ENCODE results near the gene KDR.

The KDR gene

GRCh38 chr4:55074386-55074785 is 51.0 kb downstream of the KDR start:
- Histone ChIP-seq H3K9me3 (ENCODE audit: low read length) (no peaks in the 10 kb centered on the region), H3K27ac (ENCODE audit: low read depth, low read length, poor library complexity, severe bottlenecking) (no peak overlapping the region), H4K20me1 (ENCODE audit: insufficient read depth, low read length) (no peaks in the 10 kb centered on the region), H3K4me3 (ENCODE audit: low read depth, low read length, poor library complexity, severe bottlenecking) (no peak overlapping the region), H2AFZ (ENCODE audit: low read length) (no peak overlapping the region), H3F3A (ENCODE audit: insufficient read depth, low read length) (no peaks in the 10 kb centered on the region), H3K4me2 (ENCODE audit: low read length) (no peak overlapping the region), H3K36me3 (ENCODE audit: insufficient read depth, low read length) (no peaks in the 10 kb centered on the region), H3K9ac (ENCODE audit: low read length) (no peak overlapping the region), H3K9me2 (ENCODE audit: low read depth, low read length) (no peaks in the 10 kb centered on the region), H3K27me3 (ENCODE audit: insufficient read depth, low read length) (no peaks in the 10 kb centered on the region), H3K4me1 (ENCODE audit: insufficient read depth, low read length, severe bottlenecking) (no peaks in the 10 kb centered on the region), H3K79me2 (ENCODE audit: insufficient read depth, low read length) (no peaks in the 10 kb centered on the region)
- no peak for TF ChIP-seq CTCF (IDR thresholded peaks at IDR 0.05; ENCODE audit: low read length)
- no peak for TF ChIP-seq EZH2 (IDR thresholded peaks at IDR 0.05; ENCODE audit: borderline replicate concordance, low read length)

GRCh38 chr4:55071951-55072350 is 53.4 kb downstream of the KDR start:
- Histone ChIP-seq H3K4me1 (ENCODE audit: insufficient read depth, low read length, severe bottlenecking) (no peaks in the 10 kb centered on the region), H3K9me3 (ENCODE audit: low read length) (no peaks in the 10 kb centered on the region), H3K9me2 (ENCODE audit: low read depth, low read length) (no peaks in the 10 kb centered on the region), H3K27me3 (ENCODE audit: insufficient read depth, low read length) (no peaks in the 10 kb centered on the region), H3F3A (ENCODE audit: insufficient read depth, low read length) (no peaks in the 10 kb centered on the region), H3K79me2 (ENCODE audit: insufficient read depth, low read length) (no peaks in the 10 kb centered on the region), H2AFZ (ENCODE audit: low read length) (no peak overlapping the region), H3K27ac (ENCODE audit: low read depth, low read length, poor library complexity, severe bottlenecking) (no peak overlapping the region), H3K36me3 (ENCODE audit: insufficient read depth, low read length) (no peaks in the 10 kb centered on the region), H3K4me2 (ENCODE audit: low read length) (no peak overlapping the region), H3K9ac (ENCODE audit: low read length) (no peak overlapping the region), H3K4me3 (ENCODE audit: low read depth, low read length, poor library complexity, severe bottlenecking) (no peak overlapping the region), H4K20me1 (ENCODE audit: insufficient read depth, low read length) (no peaks in the 10 kb centered on the region)
- no peak for TF ChIP-seq EZH2 (IDR thresholded peaks at IDR 0.05; ENCODE audit: borderline replicate concordance, low read length)
- TF ChIP-seq CTCF (IDR thresholded peaks at IDR 0.05; ENCODE audit: low read length), result no peak

GRCh38 chr4:55069248-55069647 is 56.1 kb downstream of the KDR start:
- no peaks in the 10 kb centered on the region for H3K36me3 ChIP-seq (ENCODE audit: insufficient read depth, low read length)

More at GRCh38 chr4:55069248-55069647, 56.1 kb downstream of the KDR start:
- H3K4me1 ChIP-seq (ENCODE audit: insufficient read depth, low read length, severe bottlenecking), result no peaks in the 10 kb centered on the region
- H2AFZ ChIP-seq (ENCODE audit: low read length), result no peak overlapping the region
- H3K4me3 ChIP-seq (ENCODE audit: low read depth, low read length, poor library complexity, severe bottlenecking), result no peak overlapping the region
- TF ChIP-seq CTCF (IDR thresholded peaks at IDR 0.05; ENCODE audit: low read length) (no peak), EZH2 (IDR thresholded peaks at IDR 0.05; ENCODE audit: borderline replicate concordance, low read length) (no peak)
- H3K27ac ChIP-seq (ENCODE audit: low read depth, low read length, poor library complexity, severe bottlenecking), result no peak overlapping the region
- H3K9me3 ChIP-seq (ENCODE audit: low read length), result no peaks in the 10 kb centered on the region
- H3K9me2 ChIP-seq (ENCODE audit: low read depth, low read length), result no peaks in the 10 kb centered on the region
- H4K20me1 ChIP-seq (ENCODE audit: insufficient read depth, low read length), result no peaks in the 10 kb centered on the region
- H3K4me2 ChIP-seq (ENCODE audit: low read length), result no peak overlapping the region
- H3K79me2 ChIP-seq (ENCODE audit: insufficient read depth, low read length), result no peaks in the 10 kb centered on the region
- H3F3A ChIP-seq (ENCODE audit: insufficient read depth, low read length), result no peaks in the 10 kb centered on the region
- no peak overlapping the region for H3K9ac ChIP-seq (ENCODE audit: low read length)
- no peaks in the 10 kb centered on the region for H3K27me3 ChIP-seq (ENCODE audit: insufficient read depth, low read length)

All from OCI-LY1 (cell line).